GM12864 (cell line): ENCODE results near the gene RBM19.
"Not testable (repeated sequence)": the region's sequence is repeated elsewhere in the genome, so short reads cannot be mapped to it uniquely, and the experiment has no call there.

Experiments used
- DNase-seq: peaks from one replicate; pipeline ENCODE4 v3.0.0-alpha.2; 2011; ENCODE audit warnings: low read depth
- H3K4me3 ChIP-seq: 2 replicates; pipeline ENCODE4 v1.5.1; 2011; ENCODE audit warnings: mild to moderate bottlenecking, low read depth, low read length, control low read depth
- CTCF ChIP-seq: IDR thresholded peaks from 2 replicates; pipeline ENCODE4 v1.5.1; 2011; ENCODE audit warnings: low read depth, mild to moderate bottlenecking, moderate library complexity, low read length, control low read depth, inconsistent platforms; ENCODE audit errors: missing control alignments

Gene RBM19

GRCh38 chr12:114004402-114004801, 38.3 kb upstream of the RBM19 start:
- TF ChIP-seq CTCF: no peak
- H3K4me3 ChIP-seq: no peak overlapping the region
- no peak for DNase-seq

- H3K4me3 ChIP-seq: no peak overlapping the region
- TF ChIP-seq CTCF: no peak
- DNase-seq: no peak
Observed at GRCh38 chr12:114003286-114003685, 37.2 kb upstream of the RBM19 start.

GRCh38 chr12:114001511-114002340, 35.6 kb upstream of the RBM19 start:
- no peak for TF ChIP-seq CTCF
- DNase-seq: no peak
- H3K4me3 ChIP-seq: no peak overlapping the region

- no peak for DNase-seq
- H3K4me3 ChIP-seq: no peak overlapping the region
- TF ChIP-seq CTCF: no peak
Observed at GRCh38 chr12:114000861-114001260, 34.7 kb upstream of the RBM19 start.

- H3K4me3 ChIP-seq, DNase-seq: not testable (repeated sequence)
Observed at GRCh38 chr12:114000261-114000660, 34.1 kb upstream of the RBM19 start.

GRCh38 chr12:113997365-113997764, 31.2 kb upstream of the RBM19 start:
- H3K4me3 ChIP-seq: no peak overlapping the region
- DNase-seq: no peak
- TF ChIP-seq CTCF: no peak

GRCh38 chr12:113996026-113996425, 29.9 kb upstream of the RBM19 start:
- H3K4me3 ChIP-seq: no peak overlapping the region
- no peak for TF ChIP-seq CTCF
- DNase-seq: no peak
